AG04450 (cell line): ENCODE measurements around the gene TANC1. TPM values are rescaled to one million over a fixed set of nuclear protein-coding genes. Genes with fewer than 3 reads are reported as not detected.
A peak's percentile ranks its signal among the peaks of the same experiment; 100 is the strongest.

Experiments
- CTCF ChIA-PET: fragments of 300-600, 350-600 bp; formaldehyde crosslinking; extraction: SDS; loops from one replicate; lab custom pipeline; 2022; ENCODE audit warnings: antibody characterized with exemption, inconsistent platforms; lab: Charles Lee
- POLR2A ChIA-PET: fragments of 350-600 bp; formaldehyde crosslinking; extraction: SDS; loops from one replicate; lab custom pipeline; 2021; ENCODE audit warnings: antibody characterized with exemption, inconsistent platforms; lab: Yijun Ruan, JAX
- DNase-seq: peaks from one replicate; pipeline ENCODE4 v3.0.0-alpha.2; 2011; ENCODE audit warnings: low read depth, low spot score
- H3K27ac ChIP-seq: one replicate; pipeline ENCODE4 v1.5.1; 2012; ENCODE audit warnings: low read depth, low read length, control low read depth
- H3K27me3 ChIP-seq: one replicate; pipeline ENCODE4 v1.6.0; 2012; ENCODE audit warnings: low read length; ENCODE audit not compliant: control insufficient read depth, insufficient read depth
- H3K4me3 ChIP-seq: 2 replicates; pipeline ENCODE4 v1.5.1; 2011; ENCODE audit warnings: mild to moderate bottlenecking, low read depth, low read length, control low read depth
- H3K9me3 ChIP-seq: 2 replicates; pipeline ENCODE4 v1.5.1; 2012; ENCODE audit warnings: low read length; ENCODE audit not compliant: control insufficient read depth, insufficient read depth
- CTCF ChIP-seq: IDR thresholded peaks from 2 replicates; pipeline ENCODE4 v1.5.1; 2011; ENCODE audit warnings: low read depth, low read length, control low read depth, inconsistent platforms
- polyA plus RNA-seq: library from polyadenylated mRNA; depleted of rRNA; stranded (reverse); fragments of >200 nt; gene quantifications from 2 replicates; pipeline ENCODE4 v1.2.3, GENCODE V29; 2011

The TANC1 gene
- polyA plus RNA-seq, 1 experiment = 28.0 TPM

- ChIA-PET POLR2A (no interaction called here), CTCF (interaction anchor here (0.6 to 1.3 kb wide), 4 partner anchors 9 to 20 kb away, joined by 3 to 15 read pairs (median 6); no protein-coding TSS in a partner anchor)
- peak overlapping the region; percentile 98 for H3K27ac ChIP-seq
- no peak overlapping the region for H3K4me3 ChIP-seq
- no peaks in the 10 kb centered on the region for H3K27me3 ChIP-seq
- TF ChIP-seq CTCF = no peak
- no peaks in the 10 kb centered on the region for H3K9me3 ChIP-seq
- DNase-seq = no peak
Measured at GRCh38 chr2:159134979-159135378, 166.5 kb downstream of the TANC1 start.

GRCh38 chr2:159136391-159136790, 168.0 kb downstream of the TANC1 start:
- H3K4me3 ChIP-seq = peak overlapping the region; percentile 31
- no peak for DNase-seq
- ChIA-PET CTCF (interaction anchor here (0.6 to 1.3 kb wide), 3 partner anchors 17 to 1133 kb away, joined by 3 to 15 read pairs (median 5); no protein-coding TSS in a partner anchor), POLR2A (interaction anchor here (1.0 to 1.1 kb wide), 5 partner anchors 10 to 108 kb away, joined by 3 to 10 read pairs (median 3); no protein-coding TSS in a partner anchor)
- H3K9me3 ChIP-seq = no peaks in the 10 kb centered on the region
- peak overlapping the region; percentile 98 for H3K27ac ChIP-seq
- no peak for TF ChIP-seq CTCF
- H3K27me3 ChIP-seq = no peaks in the 10 kb centered on the region

- Histone ChIP-seq H3K27ac (peak overlapping the region; percentile 98), H3K9me3 (no peaks in the 10 kb centered on the region), H3K4me3 (no peak overlapping the region), H3K27me3 (no peaks in the 10 kb centered on the region)
- no peak for TF ChIP-seq CTCF
- no peak for DNase-seq
- CTCF ChIA-PET = interaction anchor here (1.4 kb wide), 1 partner anchor 19 kb away, joined by 6 read pairs; no protein-coding TSS in a partner anchor
- POLR2A ChIA-PET = interaction anchor here (1.2 kb wide), 1 partner anchor 149 kb away, joined by 4 read pairs; no protein-coding TSS in a partner anchor
Measured at GRCh38 chr2:159137511-159138241, 169.2 kb downstream of the TANC1 start.

GRCh38 chr2:159138642-159139182, 170.3 kb downstream of the TANC1 start:
- H3K9me3 ChIP-seq = no peaks in the 10 kb centered on the region
- DNase-seq = no peak
- H3K27ac ChIP-seq = no peak overlapping the region
- H3K27me3 ChIP-seq = no peaks in the 10 kb centered on the region
- no peak overlapping the region for H3K4me3 ChIP-seq
- TF ChIP-seq CTCF = no peak
- ChIA-PET POLR2A (interaction anchor here (0.7 to 1.2 kb wide), 3 partner anchors 14 to 148 kb away, joined by 3 to 4 read pairs (median 4); no protein-coding TSS in a partner anchor), CTCF (interaction anchor here (1.5 to 3.9 kb wide), 2 partner anchors 12 to 20 kb away, joined by 12 to 18 read pairs; no protein-coding TSS in a partner anchor)
